Lower leg skin (tissue), 3 donors: ENCODE measurements around the gene SLC66A1.
A peak's percentile ranks its signal among the peaks of the same experiment; 100 is the strongest.

Experiments used
- CTCF ChIP-seq, 3 donors: fragments of 450-650 bp; IDR thresholded peaks; one replicate each; pipeline ENCODE4 v1.5.1; 2016; ENCODE audit warnings: antibody characterized with exemption in 3 of 3, mild to moderate bottlenecking in 3 of 3, moderate library complexity in 2 of 3
- POLR2A ChIP-seq, 2 donors: fragments of 450-650 bp; IDR thresholded peaks; one replicate each; pipeline ENCODE4 v1.6.1; 2016 to 2017; ENCODE audit warnings: antibody characterized with exemption in 2 of 2, mild to moderate bottlenecking in 1 of 2, moderate library complexity in 1 of 2

GRCh38 chr1:19341201-19342061, 29.3 kb downstream of the SLC66A1 start:
- TF ChIP-seq POLR2A (IDR thresholded peaks at IDR 0.05) (no peak), CTCF (IDR thresholded peaks at IDR 0.05) (peak in 1 of 3 donors; percentile 79)
